HL-60 (cell line): ENCODE data around the gene GRIA2.

Source experiments
- GABPA ChIP-seq: IDR thresholded peaks from 2 replicates; pipeline ENCODE4 v1.6.1; 2012; ENCODE audit warnings: low read depth
- POLR2AphosphoS5 ChIP-seq: IDR thresholded peaks from 2 replicates; pipeline ENCODE4 v1.6.1; 2012; ENCODE audit warnings: low read depth
- REST ChIP-seq: IDR thresholded peaks from 2 replicates; pipeline ENCODE4 v1.6.1; 2012; ENCODE audit warnings: low read depth; ENCODE audit not compliant: insufficient replicate concordance
- SPI1 ChIP-seq: IDR thresholded peaks from 2 replicates; pipeline ENCODE4 v1.6.1; 2012; ENCODE audit warnings: low read depth, mild to moderate bottlenecking, borderline replicate concordance
- TF ChIP-seq, protein P1 (sequence below): IDR thresholded peaks from one replicate; pipeline ENCODE4 v1.5.1; 2011; ENCODE audit warnings: low read length, control low read depth, inconsistent platforms; ENCODE audit not compliant: insufficient read depth

DNA sequence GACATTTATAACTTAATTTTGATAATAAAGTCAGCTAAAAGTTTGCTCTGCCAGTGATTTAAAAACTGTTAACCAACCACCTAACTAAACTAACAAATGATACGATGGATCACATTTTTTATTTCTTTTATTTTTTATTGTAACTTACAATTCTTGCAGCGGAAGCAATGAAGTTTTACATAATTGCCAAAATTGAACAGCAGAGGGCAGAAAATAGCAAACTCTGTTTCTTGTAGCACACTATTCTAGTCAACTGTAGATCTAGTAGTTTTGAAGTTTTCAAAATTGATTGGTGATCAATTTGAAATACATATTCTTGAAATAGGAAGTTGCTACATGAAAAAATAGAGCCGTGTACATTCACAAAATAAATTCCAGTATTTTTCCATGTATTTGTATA, 2.8 kb upstream of the GRIA2 start:
- TF ChIP-seq SPI1 (no peak), REST (no peak), POLR2AphosphoS5 (no peak), GABPA (no peak)
- TF ChIP-seq, protein P1, sequence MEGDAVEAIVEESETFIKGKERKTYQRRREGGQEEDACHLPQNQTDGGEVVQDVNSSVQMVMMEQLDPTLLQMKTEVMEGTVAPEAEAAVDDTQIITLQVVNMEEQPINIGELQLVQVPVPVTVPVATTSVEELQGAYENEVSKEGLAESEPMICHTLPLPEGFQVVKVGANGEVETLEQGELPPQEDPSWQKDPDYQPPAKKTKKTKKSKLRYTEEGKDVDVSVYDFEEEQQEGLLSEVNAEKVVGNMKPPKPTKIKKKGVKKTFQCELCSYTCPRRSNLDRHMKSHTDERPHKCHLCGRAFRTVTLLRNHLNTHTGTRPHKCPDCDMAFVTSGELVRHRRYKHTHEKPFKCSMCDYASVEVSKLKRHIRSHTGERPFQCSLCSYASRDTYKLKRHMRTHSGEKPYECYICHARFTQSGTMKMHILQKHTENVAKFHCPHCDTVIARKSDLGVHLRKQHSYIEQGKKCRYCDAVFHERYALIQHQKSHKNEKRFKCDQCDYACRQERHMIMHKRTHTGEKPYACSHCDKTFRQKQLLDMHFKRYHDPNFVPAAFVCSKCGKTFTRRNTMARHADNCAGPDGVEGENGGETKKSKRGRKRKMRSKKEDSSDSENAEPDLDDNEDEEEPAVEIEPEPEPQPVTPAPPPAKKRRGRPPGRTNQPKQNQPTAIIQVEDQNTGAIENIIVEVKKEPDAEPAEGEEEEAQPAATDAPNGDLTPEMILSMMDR: peak; percentile 16
